ENCODE measurements around the gene TBX2.

GRCh38 chr17:61384354-61384691 is 15.3 kb upstream of the TBX2 start:
- no peak for TF ChIP-seq CTCF (IDR thresholded peaks at IDR 0.05; ENCODE audit: low read depth, low read length, poor library complexity, severe bottlenecking)
- TF ChIP-seq EZH2phosphoT487 (IDR thresholded peaks at IDR 0.05; ENCODE audit: borderline replicate concordance, low read length), result no peak
